Endometrial microvascular endothelial cells (primary cell): Measurements from ENCODE around the gene JAZF1. TPM values are rescaled to one million over a fixed set of nuclear protein-coding genes. Genes with fewer than 3 reads are reported as not detected.

Experiments
- in situ Hi-C: cut with HindIII; loops from 2 replicates; pipeline ENCODE4 v1.10.0; 2017; ENCODE audit warnings: low sequenced_read_pairs, low pct_unique_long_range_greater_than_20kb; ENCODE audit errors: inconsistent ontology term
- total RNA-seq: library from RNA; depleted of rRNA; stranded (reverse); fragments of >200 nt; gene quantifications from one replicate; pipeline ENCODE4 v1.2.3, GENCODE V29; 2015; ENCODE audit errors: inconsistent ontology term

Gene JAZF1
- total RNA-seq, 1 donor from 2014 or later = 8.9 TPM

- in situ Hi-C loops = no loop called here
Observed at GRCh38 chr7:27971171-27971812, 209.3 kb downstream of the JAZF1 start.

- in situ Hi-C loops = no loop called here
Observed at GRCh38 chr7:27970350-27970749, 210.2 kb downstream of the JAZF1 start.

DNA sequence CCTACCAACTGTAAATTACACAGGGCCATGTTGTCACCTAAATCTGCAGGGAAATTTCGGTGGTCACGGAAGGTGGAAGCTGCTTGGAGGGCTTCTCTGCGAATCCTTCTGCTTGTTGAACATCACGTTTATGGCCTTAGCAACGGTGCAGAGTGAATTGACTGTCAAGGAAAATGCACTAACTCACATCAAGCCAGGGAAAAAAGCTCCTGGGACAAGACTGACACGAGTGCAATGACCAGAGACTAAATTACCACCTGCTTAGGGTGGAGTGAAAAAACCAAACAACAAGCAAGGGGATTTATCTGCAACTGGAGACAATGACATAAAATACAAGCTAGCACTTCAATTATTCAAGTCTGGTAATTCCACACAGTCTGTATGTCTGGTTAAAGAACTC, 211.2 kb downstream of the JAZF1 start:
- in situ Hi-C loops = no loop called here

- in situ Hi-C loops = no loop called here
Observed at GRCh38 chr7:27967639-27968038, 213.0 kb downstream of the JAZF1 start.

DNA sequence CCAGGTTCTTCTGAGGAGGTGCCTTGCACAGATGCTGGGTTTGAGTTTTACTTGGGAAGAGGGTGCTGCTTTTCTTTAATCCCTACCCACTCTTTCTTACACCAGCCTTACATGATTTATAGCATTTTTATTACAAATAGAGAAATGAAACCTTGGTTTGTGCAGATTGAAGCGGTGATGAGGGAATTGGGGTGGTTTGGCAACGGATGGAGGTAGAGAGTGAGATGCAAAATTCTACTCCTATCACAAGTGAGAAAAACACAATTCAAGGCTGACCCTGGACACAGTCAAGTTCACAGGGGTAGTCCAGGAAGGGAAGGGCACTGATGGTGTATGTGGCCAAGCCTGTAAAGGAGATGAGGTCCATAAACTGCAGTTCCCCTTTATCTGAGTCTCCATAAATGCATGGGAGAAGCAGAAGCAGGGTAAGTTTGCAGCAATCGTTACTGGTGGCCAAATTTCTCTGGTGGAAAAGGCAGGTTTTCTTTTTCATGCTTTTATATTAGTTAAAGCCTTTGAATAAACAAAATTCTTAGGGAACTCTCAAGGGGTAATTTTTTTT, 214.3 kb downstream of the JAZF1 start:
- in situ Hi-C loops = no loop called here

DNA sequence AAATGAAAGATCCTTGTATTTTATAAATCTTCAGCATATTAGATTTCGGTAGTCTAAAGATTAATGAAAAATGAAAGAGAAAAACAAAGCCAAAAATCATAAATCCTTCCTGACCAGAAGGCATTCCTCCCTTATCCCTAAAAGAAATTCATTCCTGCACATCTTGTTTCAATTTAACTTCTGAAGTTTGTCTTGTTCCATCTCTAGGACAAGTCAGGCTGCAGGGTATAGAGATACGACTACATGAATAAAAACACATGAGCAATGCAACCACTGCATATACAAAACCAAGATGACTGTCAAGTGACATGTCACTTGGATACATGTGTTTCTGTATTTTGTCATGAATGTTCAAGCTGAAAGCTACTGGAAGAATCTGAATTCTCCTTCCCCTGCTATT, 214.9 kb downstream of the JAZF1 start:
- in situ Hi-C loops = no loop called here

- in situ Hi-C loops = no loop called here
Observed at GRCh38 chr7:27964820-27965219, 215.8 kb downstream of the JAZF1 start.

- in situ Hi-C loops = no loop called here
Observed at GRCh38 chr7:27963056-27963455, 217.5 kb downstream of the JAZF1 start.

DNA sequence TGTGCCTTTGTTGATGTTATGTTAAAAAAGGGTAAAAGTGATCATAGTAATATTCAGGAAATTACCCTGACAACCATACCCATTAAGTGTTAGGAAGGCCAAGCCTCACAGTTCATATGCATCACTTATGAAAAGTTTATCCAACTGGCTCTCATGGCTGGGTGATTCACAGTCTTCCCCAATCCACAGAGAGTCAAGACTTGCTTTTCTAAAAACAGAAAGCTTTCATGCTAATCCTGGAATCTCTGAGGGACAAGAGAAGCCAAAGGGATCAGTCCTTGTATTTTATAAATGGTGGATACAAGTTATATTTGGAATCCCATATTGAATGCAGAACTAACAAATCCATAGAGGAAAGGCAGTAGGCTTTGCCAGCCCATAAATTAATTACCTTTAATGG, 218.3 kb downstream of the JAZF1 start:
- in situ Hi-C loops = no loop called here

DNA sequence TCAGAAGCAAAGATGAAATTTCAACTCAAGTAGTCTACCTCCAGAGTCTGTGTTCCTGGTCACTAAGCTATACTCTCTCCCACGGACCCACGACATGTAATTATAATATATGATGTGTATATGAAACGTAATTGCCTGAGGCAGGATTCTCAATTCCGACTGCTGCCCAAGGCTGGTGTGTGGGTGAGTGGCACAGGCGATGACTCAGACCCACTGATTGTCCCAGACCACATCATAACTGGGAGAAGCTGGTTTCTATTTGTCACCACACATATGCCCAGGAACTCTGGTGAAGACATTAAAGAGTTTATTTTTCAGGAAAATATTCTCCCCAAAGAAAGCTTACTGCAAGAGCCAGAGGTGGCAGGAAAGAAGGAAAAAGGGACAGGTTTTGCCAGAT, 219.3 kb downstream of the JAZF1 start:
- in situ Hi-C loops = no loop called here

DNA sequence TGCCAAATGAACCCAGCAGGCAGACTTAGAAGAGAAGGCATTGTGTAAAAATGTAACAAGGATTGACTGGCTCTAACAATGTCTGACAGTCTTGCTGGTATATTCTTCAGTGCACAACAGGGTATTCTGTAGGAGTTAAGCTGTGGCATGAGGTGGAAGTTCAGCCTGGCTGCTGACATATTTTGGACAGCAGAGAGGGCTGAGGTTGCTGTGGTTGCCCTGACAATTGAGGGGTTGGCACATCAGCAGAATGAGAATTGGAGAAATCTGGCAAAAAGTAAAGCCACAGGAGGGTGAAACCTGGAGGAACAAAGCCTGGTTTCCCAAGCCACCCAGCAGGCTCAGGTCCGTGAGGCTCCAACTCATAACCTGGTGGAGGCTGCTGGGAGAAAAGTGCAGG, 220.2 kb downstream of the JAZF1 start:
- in situ Hi-C loops = no loop called here

GRCh38 chr7:27958933-27959548, 221.6 kb downstream of the JAZF1 start:
- in situ Hi-C loops = no loop called here

- in situ Hi-C loops = no loop called here
Observed at GRCh38 chr7:27955596-27955995, 225.0 kb downstream of the JAZF1 start.

DNA sequence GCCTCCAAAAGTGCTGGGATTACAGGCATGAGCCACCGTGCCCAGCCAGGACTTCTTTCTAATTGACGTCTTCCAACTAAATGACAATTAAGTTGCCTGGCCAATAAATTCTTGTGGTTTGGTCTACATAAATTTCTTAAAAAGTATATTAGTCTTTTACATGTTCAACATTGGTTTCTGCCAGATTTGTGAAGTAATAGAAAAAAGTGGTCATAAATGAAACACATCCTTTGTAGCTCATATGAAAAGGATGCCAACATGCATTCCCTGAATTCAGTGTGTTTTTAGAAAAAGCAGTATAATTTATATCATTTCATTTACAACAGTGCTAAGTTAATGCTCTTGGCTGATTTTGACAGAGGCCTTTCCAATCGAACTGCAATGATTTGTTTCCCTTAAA, 225.6 kb downstream of the JAZF1 start:
- in situ Hi-C loops = no loop called here

- in situ Hi-C loops = no loop called here
Observed at GRCh38 chr7:27953777-27954176, 226.8 kb downstream of the JAZF1 start.

DNA sequence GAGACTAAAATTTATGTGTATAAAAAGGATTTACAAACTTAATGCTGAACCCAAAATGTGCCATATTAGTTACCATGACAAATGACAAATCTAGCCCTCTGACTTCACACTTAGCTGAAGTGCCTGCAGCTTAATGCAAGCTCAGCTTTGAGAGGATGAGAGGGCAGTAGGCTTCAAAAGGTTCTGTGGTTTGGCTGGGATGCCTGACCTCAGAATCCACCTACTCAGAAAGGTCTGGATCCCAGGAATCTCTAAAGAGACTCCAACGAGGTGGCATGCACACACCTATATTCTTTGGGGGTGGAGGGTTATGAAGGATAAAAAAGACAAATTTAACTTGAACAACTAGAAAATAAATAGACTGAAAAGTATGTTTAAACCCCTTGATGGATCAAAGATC, 227.2 kb downstream of the JAZF1 start:
- in situ Hi-C loops = no loop called here

DNA sequence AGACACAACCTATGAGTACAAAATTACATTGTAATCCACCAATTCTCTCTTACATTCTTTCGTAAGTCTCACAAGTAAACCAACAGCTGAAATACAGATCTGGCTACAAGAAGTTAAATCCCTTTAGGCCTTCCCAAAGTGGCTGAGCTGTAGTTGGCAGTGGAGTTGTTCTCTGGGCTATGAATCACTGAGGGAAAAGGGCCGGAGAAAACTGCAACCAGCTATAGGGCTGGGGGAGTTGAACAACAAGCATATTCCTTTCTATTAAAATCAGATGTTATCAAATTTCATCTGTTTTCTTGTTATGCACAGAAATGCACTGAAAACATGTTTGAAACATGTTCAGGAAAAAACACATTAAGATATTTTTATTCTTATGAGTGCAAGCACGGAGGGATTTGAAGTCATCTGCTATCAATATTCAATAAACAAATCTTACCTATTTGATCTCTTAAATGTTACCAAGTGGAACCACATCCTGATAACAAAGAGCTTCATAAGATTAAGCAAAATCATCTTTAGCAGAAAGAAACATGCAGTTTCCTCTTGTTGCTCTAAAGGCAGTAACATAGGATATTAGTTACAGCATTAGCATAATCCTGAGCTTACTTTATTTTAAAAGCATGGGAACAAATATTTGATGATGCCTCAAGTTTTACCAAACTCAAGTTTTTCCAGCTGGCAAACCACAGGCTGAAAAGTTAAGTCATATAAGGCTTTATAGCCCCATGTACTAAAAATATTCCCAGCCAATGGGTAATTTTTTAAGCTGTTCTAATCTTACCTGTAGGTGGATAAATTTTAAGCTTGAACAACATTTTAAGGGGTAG, 227.9 kb downstream of the JAZF1 start:
- in situ Hi-C loops = no loop called here

GRCh38 chr7:27950123-27950522, 230.5 kb downstream of the JAZF1 start:
- in situ Hi-C loops = no loop called here

GRCh38 chr7:27948861-27949260, 231.7 kb downstream of the JAZF1 start:
- in situ Hi-C loops = no loop called here
